ENCODE results near the gene SLC38A8. TPM values are rescaled to one million over a fixed set of nuclear protein-coding genes. Genes with fewer than 3 reads are reported as not detected.
A peak's percentile ranks its signal among the peaks of the same experiment; 100 is the strongest.

The SLC38A8 gene
- total RNA-seq, 1 experiment from 2014 or later = 0.35 TPM

DNA sequence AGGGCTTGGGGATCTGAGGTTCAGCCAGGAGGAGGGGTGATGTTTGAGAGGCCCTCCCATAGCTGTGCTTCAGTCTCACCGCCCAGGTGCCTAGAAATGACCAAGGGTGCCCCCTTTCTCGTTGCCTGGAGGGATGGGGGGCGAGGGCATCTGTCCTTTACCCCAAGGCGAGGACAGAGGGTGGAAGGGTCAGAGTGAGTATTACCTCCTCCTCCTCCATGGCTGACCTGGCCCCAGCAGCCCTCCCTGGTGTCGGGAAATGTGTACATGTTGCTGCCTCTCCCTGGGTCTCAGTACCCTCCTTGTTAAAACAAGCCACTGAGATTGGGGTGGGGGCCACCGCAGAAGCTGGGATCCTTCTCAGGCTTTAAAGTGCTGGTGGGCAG lies 72.2 kb downstream of the SLC38A8 start:
- Histone ChIP-seq H2BK12ac (ENCODE audit: insufficient read length, low read depth, low read length) (no peak overlapping the region), H3K18ac (ENCODE audit: insufficient read length, low read depth, low read length) (no peak overlapping the region), H4K20me1 (ENCODE audit: control insufficient read depth, insufficient read depth, insufficient read length) (peaks cover 3% of the 10 kb centered on the region), H3K79me2 (ENCODE audit: insufficient read depth, low read length) (no peaks in the 10 kb centered on the region), H3K27me3 (ENCODE audit: insufficient read depth, low read length) (peaks cover 2% of the 10 kb centered on the region; the same call in 1 of the 2 replicates), H3K14ac (ENCODE audit: insufficient read depth, low read length) (no peak overlapping the region; the same call in 1 of the 2 replicates), H3K4me1 (ENCODE audit: insufficient read depth, low read length) (no peaks in the 10 kb centered on the region), H2AK5ac (ENCODE audit: insufficient read length, low read length) (no peak overlapping the region), H3K79me1 (ENCODE audit: insufficient read depth, low read depth, low read length, poor library complexity, severe bottlenecking) (no peaks in the 10 kb centered on the region), H3K23ac (ENCODE audit: insufficient read length, low read depth, low read length) (no peak overlapping the region), H3K4ac (ENCODE audit: low read depth, low read length) (no peak overlapping the region), H3T11ph (ENCODE audit: low read length) (no peak overlapping the region), H2BK20ac (ENCODE audit: low read depth, low read length, poor library complexity, severe bottlenecking) (no peak overlapping the region), H3K23me2 (ENCODE audit: insufficient read length, low read depth, low read length, poor library complexity, severe bottlenecking) (peaks cover 6% of the 10 kb centered on the region), H4K8ac (replicated peaks; ENCODE audit: insufficient read length, low read depth, low read length) (no peak overlapping the region), H4K5ac (ENCODE audit: insufficient read length, low read depth, low read length) (no peak overlapping the region), H4K91ac (ENCODE audit: insufficient read length, low read depth, low read length) (no peak overlapping the region), H2BK5ac (ENCODE audit: insufficient read length, low read length) (no peak overlapping the region), H2BK15ac (ENCODE audit: low read depth, low read length) (no peak overlapping the region), H3K9ac (ENCODE audit: extremely low read depth, insufficient read length, low read length) (no peak overlapping the region), H2AFZ (ENCODE audit: low read length) (no peak overlapping the region), H3K56ac (ENCODE audit: insufficient read length, low read depth, low read length) (no peak overlapping the region), H2BK120ac (ENCODE audit: low read depth, low read length, poor library complexity, severe bottlenecking) (no peak overlapping the region), H3K9me3 (ENCODE audit: control insufficient read depth, low read depth, low read length) (no peaks in the 10 kb centered on the region), H3K27ac (ENCODE audit: insufficient read length, low read depth, low read length) (no peak overlapping the region), H3K4me2 (ENCODE audit: insufficient read depth, insufficient read length, low read length) (no peak overlapping the region)
- Mint-ChIP-seq H3K36me3 (ENCODE audit: insufficient read depth in 1 of 3, low read depth in 3 of 3) (no peaks in the 10 kb centered on the region), H3K4me3 (peak overlapping the region in 1 of 2 experiments; percentile 90; a peak in 1 of 5 replicates), H3K9me3 (no peaks in the 10 kb centered on the region; a peak in 1 of 5 replicates), H3K4me1 (peaks cover 17 to 57% of the 10 kb centered on the region in 2 experiments), H3K27me3 (ENCODE audit: low read depth) (peaks cover 17% of the 10 kb centered on the region), H3K27ac (no peak overlapping the region)
- WGBS (ENCODE audit: extremely low coverage, insufficient read length, low lambda C conversion rate) = no CpG with 5 or more reads among the region's 6 CpGs
- TF ChIP-seq, protein P1, sequence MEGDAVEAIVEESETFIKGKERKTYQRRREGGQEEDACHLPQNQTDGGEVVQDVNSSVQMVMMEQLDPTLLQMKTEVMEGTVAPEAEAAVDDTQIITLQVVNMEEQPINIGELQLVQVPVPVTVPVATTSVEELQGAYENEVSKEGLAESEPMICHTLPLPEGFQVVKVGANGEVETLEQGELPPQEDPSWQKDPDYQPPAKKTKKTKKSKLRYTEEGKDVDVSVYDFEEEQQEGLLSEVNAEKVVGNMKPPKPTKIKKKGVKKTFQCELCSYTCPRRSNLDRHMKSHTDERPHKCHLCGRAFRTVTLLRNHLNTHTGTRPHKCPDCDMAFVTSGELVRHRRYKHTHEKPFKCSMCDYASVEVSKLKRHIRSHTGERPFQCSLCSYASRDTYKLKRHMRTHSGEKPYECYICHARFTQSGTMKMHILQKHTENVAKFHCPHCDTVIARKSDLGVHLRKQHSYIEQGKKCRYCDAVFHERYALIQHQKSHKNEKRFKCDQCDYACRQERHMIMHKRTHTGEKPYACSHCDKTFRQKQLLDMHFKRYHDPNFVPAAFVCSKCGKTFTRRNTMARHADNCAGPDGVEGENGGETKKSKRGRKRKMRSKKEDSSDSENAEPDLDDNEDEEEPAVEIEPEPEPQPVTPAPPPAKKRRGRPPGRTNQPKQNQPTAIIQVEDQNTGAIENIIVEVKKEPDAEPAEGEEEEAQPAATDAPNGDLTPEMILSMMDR (conservative IDR thresholded peaks at IDR 0.05) = no peak
- no peak for DNase-seq
